Hepatocyte (in vitro differentiated cells): Measurements from ENCODE around the gene FNDC3B. TPM values are rescaled to one million over a fixed set of nuclear protein-coding genes. Genes with fewer than 3 reads are reported as not detected.
"Not testable (repeated sequence)": the region's sequence is repeated elsewhere in the genome, so short reads cannot be mapped to it uniquely, and the experiment has no call there.

Source experiments
- DNase-seq: peaks from one replicate; pipeline ENCODE4 v3.0.0-alpha.2; 2016; ENCODE audit warnings: low spot score
- H2AFZ ChIP-seq: fragments of 200-600 bp; sonication (generic); 2 replicates; pipeline ENCODE4 v1.6.0; 2016; ENCODE audit warnings: antibody characterized with exemption, mild to moderate bottlenecking
- H3K27ac ChIP-seq: fragments of 200-600 bp; sonication (generic); 2 replicates; pipeline ENCODE4 v1.5.1; 2016; ENCODE audit warnings: mild to moderate bottlenecking
- H3K27me3 ChIP-seq: fragments of 200-600 bp; sonication (generic); 2 replicates; pipeline ENCODE4 v1.6.1; 2016
- H3K36me3 ChIP-seq: fragments of 200-600 bp; sonication (generic); replicated peaks from 2 replicates; pipeline ENCODE4 v1.5.1; 2016; ENCODE audit warnings: low read depth; ENCODE audit not compliant: insufficient read depth
- H3K4me1 ChIP-seq: fragments of 200-600 bp; sonication (generic); 2 replicates; pipeline ENCODE4 v1.5.1; 2016; ENCODE audit warnings: mild to moderate bottlenecking, moderate library complexity; ENCODE audit not compliant: insufficient read depth
- H3K4me2 ChIP-seq: fragments of 200-600 bp; sonication (generic); 2 replicates; pipeline ENCODE4 v1.6.0; 2016
- H3K4me3 ChIP-seq: fragments of 200-600 bp; sonication (generic); 2 replicates; pipeline ENCODE4 v1.5.1; 2016; ENCODE audit warnings: mild to moderate bottlenecking
- H3K79me2 ChIP-seq: fragments of 200-600 bp; sonication (generic); 2 replicates; pipeline ENCODE4 v1.6.0; 2017; ENCODE audit warnings: mild to moderate bottlenecking
- H3K9me2 ChIP-seq: fragments of 200-600 bp; sonication (generic); replicated peaks from 2 replicates; pipeline ENCODE4 v1.6.0; 2017; ENCODE audit warnings: mild to moderate bottlenecking; ENCODE audit not compliant: insufficient read depth
- H3K9me3 ChIP-seq: fragments of 200-600 bp; sonication (generic); 2 replicates; pipeline ENCODE4 v1.5.1; 2016; ENCODE audit warnings: low read depth, mild to moderate bottlenecking
- H4K20me1 ChIP-seq: fragments of 200-600 bp; sonication (generic); 2 replicates; pipeline ENCODE4 v1.6.0; 2016; ENCODE audit warnings: mild to moderate bottlenecking; ENCODE audit not compliant: insufficient read depth, poor library complexity, severe bottlenecking
- CTCF ChIP-seq: fragments of 200-600 bp; sonication (generic); IDR thresholded peaks from 2 replicates; pipeline ENCODE4 v1.5.1; 2016; ENCODE audit warnings: antibody characterized with exemption, mild to moderate bottlenecking; ENCODE audit not compliant: poor library complexity
- EZH2 ChIP-seq: fragments of 200-600 bp; sonication (generic); IDR thresholded peaks from 2 replicates; pipeline ENCODE4 v1.6.1; 2016; ENCODE audit warnings: antibody characterized with exemption, mild to moderate bottlenecking, borderline replicate concordance
- EZH2phosphoT487 ChIP-seq: fragments of 200-600 bp; sonication (generic); IDR thresholded peaks from one replicate; pipeline ENCODE4 v1.6.1; 2018; ENCODE audit warnings: antibody characterized with exemption, mild to moderate bottlenecking, low read depth, moderate library complexity; ENCODE audit not compliant: unreplicated experiment, severe bottlenecking
- WGBS: methylation state at CpG from one replicate; pipeline ENCODE4 v1.1.6; 2016; ENCODE audit warnings: low lambda C conversion rate; ENCODE audit errors: missing lambda C conversion rate; 5-methylcytosine and 5-hydroxymethylcytosine counted together
- polyA plus RNA-seq: library from polyadenylated mRNA; unstranded; fragments of >200 nt; fragmentation: Nextera tagmentation; extraction: Ambion mirVana; gene quantifications from 2 replicates; pipeline ENCODE4 v1.2.1, GENCODE V29; 2016
- total RNA-seq: library from RNA; depleted of rRNA; stranded (reverse); fragments of >200 nt; gene quantifications from 2 replicates; pipeline ENCODE4 v1.2.3, GENCODE V29; 2014

The FNDC3B gene
- total and polyA plus RNA-seq, 2 experiments from 2014 or later: 61.2 to 113 TPM

DNA sequence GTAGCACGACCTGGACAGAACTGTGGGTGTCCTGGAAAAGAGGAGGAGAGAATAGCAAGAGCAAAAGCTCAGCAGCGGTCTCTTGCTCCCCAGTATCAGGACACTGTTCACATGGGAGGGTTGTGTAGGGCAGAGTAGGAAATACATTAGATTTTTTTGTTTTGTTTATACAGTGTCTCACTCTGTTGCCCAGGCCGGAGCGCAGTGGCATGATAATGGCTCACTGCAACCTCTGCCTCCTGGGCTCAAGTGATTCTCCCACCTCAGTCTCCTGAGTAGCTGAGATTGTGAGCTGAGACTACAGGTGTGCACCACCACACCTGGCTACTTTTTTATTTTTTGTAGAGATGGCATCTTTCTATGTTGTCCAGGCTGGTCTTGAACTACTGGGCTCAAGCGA is 53.3 kb downstream of the FNDC3B start:
- Histone ChIP-seq H3K4me3 (no peak overlapping the region), H3K4me2 (no peak overlapping the region), H3K4me1 (peaks cover 19% of the 10 kb centered on the region), H3K79me2 (peaks cover 93% of the 10 kb centered on the region), H3K9me3 (no peaks in the 10 kb centered on the region), H3K9me2 (no peaks in the 10 kb centered on the region), H2AFZ (no peak overlapping the region), H3K36me3 (no peaks in the 10 kb centered on the region), H4K20me1 (peaks cover 29% of the 10 kb centered on the region), H3K27ac (no peak overlapping the region), H3K27me3 (no peaks in the 10 kb centered on the region)
- 98% methylated on average over 5 of the region's 5 CpGs for WGBS
- DNase-seq: no peak
- TF ChIP-seq EZH2 (no peak), CTCF (no peak), EZH2phosphoT487 (no peak)

GRCh38 chr3:172093581-172094443 is 54.4 kb downstream of the FNDC3B start:
- not testable (repeated sequence) for H3K4me2 ChIP-seq, H3K4me3 ChIP-seq, DNase-seq, H3K36me3 ChIP-seq, H3K27ac ChIP-seq, H2AFZ ChIP-seq, H3K27me3 ChIP-seq, H3K9me3 ChIP-seq, H3K9me2 ChIP-seq
- Histone ChIP-seq H3K79me2 (peaks cover 93% of the 10 kb centered on the region), H4K20me1 (peaks cover 29% of the 10 kb centered on the region), H3K4me1 (peaks cover 29% of the 10 kb centered on the region)
- WGBS: 90% methylated on average over 11 of the region's 13 CpGs

DNA sequence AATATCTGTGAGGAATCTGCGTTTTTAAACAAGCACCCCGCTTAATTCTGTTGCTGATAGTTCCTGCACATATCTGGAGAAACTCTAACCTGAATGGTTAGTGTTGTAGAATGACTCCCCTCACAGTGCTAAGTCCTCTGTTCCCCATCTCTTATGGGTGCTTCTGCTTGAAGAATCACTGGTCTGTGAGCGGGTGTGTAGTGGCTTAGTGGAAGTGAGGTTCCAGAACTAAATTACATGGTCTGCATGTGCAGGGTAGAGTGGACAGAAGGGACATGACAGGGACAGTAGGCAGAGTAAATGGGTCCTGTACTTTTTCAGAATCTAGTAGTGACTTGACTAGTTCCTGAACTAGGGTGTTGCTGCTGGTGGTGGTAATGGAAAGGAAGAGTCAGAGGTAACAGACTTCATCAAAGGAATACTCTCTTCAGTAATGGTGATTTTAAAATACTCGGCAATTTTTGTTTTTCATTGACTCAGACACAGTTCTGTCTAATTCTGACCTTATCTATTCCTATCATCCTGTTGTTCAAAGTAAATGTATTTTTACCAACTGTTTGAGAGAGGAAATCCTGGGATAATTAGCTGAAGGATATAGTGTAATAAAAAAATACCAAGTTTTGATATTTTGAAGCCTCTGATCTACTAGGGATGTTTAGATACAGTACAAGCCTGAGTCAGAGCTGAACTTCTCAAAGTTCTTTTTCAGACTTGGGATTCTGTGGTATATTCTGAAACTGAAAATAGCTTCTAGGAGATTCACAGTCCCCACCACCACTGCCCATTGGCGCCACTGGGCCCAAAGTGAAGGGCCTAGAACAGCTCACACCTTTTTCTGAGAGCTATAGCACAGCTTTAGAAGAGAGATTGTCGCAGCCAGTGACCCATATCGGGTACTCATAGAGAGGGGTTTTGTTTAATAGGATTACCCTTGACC is 55.5 kb downstream of the FNDC3B start:
- no peak overlapping the region for H2AFZ ChIP-seq
- no peak overlapping the region for H3K27ac ChIP-seq
- peaks cover 29% of the 10 kb centered on the region for H4K20me1 ChIP-seq
- TF ChIP-seq CTCF: no peak
- no peak for TF ChIP-seq EZH2
- TF ChIP-seq EZH2phosphoT487: no peak
- DNase-seq: no peak
- 93% methylated on average over 7 of the region's 7 CpGs for WGBS
- H3K4me3 ChIP-seq: no peak overlapping the region
- no peaks in the 10 kb centered on the region for H3K27me3 ChIP-seq
- peaks cover 93% of the 10 kb centered on the region for H3K79me2 ChIP-seq
- no peaks in the 10 kb centered on the region for H3K36me3 ChIP-seq
- H3K4me2 ChIP-seq: no peak overlapping the region
- no peaks in the 10 kb centered on the region for H3K9me2 ChIP-seq
- H3K9me3 ChIP-seq: no peaks in the 10 kb centered on the region
- H3K4me1 ChIP-seq: peaks cover 33% of the 10 kb centered on the region
